GM19467 (cell line): ENCODE measurements around the gene VPS4A.
"Not testable (repeated sequence)": the region's sequence is repeated elsewhere in the genome, so short reads cannot be mapped to it uniquely, and the experiment has no call there.

Experiments used
- ATAC-seq: cut with Tn5 transposase; IDR thresholded peaks from one replicate; pipeline ENCODE4 v1.9.1; 2021; ENCODE audit warnings: mild to moderate bottlenecking, moderate library complexity; ENCODE audit not compliant: unreplicated experiment

VPS4A gene

GRCh38 chr16:69310653-69311532, at the start of gene VPS4A:
VPS4A (plus strand) TSS chr16:69311350; CDS start chr16:69311512, 162 bp downstream.
- ATAC-seq = peak; percentile 92

DNA sequence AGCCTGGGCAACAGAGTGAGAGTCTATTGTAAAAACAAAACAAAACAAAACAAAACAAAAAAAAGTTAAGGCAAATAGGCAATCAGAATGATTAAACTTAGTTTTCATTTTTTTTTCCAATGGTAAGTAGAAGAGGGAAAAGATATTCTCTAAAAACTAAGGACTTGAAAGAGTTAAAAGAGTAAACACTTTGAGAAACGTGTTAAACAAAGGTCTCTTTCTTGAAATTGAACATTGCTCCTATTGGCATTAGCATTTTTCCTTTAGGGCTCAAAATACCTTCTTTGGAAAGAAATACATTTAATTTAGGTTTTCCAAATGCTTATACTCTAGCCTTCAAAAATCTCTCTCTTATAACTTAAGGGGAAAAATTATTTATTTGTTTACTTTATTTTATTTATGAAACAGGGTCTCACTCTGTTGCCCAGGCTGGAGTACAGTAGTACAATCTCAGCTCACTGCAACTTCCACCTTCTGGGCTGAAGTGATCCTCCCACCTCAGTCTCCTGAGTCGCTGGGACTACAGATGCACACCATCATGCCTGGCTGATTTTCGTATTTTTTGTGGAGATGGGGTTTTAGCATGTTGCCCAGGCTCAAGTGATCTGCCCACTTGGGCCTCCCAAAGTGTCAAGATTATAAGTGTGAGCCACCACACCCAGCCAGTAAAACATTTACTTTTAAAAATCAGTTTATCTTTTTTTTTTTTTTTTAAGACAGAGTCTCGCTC, 44.7 kb upstream of the VPS4A start:
- ATAC-seq = no peak

- no peak for ATAC-seq
These were observed 43.5 kb upstream of the VPS4A start for GRCh38 chr16:69267633-69268032.

DNA sequence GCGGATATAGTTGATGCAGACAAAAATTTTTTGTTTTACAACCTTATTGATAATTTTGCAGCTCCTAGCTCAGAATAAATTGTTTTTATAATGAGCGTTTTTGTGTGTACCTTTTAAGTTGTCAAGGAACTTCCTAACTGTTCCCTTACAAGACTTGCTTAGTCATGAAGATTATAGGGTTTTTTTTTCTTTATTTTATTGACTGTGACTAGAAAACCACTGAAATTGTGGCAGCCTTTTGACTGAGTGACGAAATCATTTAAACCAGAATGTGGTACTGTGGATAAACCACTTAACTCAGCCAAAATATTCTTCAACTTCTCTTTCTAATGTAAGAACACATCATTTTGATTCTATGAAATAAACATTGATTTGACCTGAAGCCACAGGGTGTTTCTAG, 40.8 kb upstream of the VPS4A start:
- no peak for ATAC-seq

- ATAC-seq = no peak
These were observed 40.3 kb upstream of the VPS4A start for GRCh38 chr16:69270831-69271230.

- no peak for ATAC-seq
These were observed 38.1 kb upstream of the VPS4A start for GRCh38 chr16:69273009-69273408.

DNA sequence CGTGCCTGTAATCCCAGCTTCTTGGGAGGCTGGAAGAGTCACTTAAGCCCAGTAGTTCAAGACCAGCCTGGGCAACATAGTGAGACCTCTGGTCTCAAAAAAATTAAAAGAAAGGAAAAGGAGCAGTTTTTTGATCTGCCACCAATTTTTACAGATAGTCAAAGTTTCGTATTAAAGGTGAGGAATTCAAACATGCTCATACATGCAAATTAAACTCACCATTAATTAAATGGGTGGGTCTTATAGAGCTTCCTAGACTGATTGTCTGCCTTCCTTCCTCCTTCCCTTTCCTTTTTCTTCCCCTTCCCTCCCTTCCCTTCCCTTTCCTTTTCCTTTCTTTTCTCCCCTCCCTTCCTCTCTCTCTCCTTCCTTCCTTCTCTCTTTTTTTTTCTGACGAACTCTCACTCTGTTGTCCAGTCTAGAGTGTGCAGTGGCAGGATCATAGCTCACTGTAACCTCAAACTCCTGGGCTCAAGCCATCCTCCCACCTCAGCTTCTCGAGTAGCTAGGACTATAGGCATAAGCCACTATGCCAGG, 36.4 kb upstream of the VPS4A start:
- no peak for ATAC-seq

DNA sequence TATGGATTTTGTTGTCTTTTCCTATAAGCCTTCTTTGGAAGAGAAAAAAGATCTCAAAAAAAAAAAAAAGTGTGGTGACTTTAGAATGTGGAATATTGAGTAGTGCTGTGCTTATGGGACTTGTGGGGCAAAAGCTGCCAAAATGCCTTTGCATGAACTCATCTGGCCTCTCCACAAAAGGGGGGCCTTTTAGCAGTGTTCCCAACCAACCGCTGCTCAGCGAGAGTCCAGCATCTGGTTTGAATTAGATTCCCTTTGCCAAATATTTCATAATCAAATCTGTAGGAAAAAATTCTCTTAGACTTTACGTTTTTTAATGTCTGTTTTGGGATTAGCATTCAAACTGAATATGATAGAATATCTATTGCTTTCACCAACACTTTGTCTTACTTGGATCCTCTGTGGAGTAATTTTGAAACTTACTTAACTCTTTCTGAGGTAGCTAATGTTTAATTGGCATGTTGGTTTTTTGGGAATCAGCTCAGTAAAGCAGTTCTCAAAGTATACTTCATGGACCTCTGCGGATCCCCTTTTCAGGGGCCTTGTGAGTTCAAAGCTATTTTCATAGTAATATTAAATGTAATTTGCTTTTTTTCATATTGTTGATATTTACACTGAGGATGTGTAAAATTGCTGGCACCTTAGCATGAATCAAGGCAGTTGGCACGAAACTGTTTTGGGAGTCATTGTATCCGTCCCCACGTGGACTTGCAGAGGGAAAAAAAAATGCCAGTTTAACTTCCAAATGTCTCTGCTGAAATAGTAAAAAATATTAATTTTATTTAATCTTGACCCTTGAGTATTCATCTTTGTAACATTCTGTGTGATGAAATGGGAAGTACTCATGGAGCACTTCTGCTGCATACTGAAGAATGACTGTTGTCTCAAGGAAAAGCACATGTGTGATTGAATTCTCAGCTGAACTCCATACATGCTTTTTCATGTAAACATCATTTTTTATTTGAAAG, 34.7 kb upstream of the VPS4A start:
- ATAC-seq = no peak

DNA sequence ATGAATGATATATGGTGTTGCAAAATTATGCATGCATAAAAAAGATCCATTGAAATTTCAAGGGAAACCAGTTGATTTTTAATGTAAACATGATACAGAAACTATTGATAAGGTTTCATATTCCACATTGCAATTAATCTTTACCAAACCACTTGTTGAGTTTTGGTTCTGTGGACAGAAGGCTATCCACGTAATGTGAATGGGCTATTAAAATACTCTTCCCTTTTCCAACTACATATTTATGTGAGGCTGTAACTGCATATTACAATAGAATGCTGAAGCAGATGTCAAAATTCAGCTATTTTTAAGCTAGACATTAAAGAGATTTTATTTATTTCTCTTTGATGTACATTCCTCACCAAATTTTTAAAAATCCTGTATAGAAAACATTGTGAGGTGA, 33.7 kb upstream of the VPS4A start:
- no peak for ATAC-seq

DNA sequence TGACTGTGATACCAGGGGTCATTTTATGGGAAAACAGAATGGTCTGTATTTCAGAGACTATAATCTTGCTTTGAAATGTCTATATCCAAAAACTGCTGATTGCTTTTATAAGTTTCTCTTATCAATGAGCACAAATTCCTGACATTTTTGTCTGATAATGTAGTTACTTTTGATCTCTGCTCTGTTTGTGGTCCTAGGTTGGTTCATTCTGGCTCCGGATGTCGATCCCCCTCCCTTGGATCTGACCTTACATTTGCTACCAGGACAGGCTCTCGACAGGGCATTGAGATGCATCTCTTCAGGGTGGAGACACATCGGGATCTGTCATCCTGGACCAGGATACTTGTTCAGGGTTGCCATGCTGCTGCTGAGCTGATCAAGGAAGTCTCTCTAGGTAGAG, 27.3 kb upstream of the VPS4A start:
- no peak for ATAC-seq

DNA sequence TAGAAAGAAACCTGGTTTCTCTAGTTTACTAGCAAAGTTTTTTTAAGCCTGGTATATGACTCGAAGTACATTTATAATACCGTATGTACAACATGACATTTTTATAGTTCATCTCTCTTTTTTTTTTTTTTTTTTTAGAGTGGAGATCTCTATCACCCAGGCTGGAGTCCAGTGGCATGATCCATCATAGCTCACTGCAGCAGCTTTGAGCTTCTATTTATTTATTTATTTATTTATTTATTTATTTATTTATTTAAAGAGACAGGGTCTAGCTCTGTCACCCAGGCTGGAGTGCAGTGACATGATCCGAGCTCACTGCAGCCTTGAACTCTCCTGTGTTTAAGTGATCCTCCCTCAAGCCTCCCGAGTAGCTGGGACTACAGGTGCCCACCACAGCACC, 25.9 kb upstream of the VPS4A start:
- no peak for ATAC-seq

DNA sequence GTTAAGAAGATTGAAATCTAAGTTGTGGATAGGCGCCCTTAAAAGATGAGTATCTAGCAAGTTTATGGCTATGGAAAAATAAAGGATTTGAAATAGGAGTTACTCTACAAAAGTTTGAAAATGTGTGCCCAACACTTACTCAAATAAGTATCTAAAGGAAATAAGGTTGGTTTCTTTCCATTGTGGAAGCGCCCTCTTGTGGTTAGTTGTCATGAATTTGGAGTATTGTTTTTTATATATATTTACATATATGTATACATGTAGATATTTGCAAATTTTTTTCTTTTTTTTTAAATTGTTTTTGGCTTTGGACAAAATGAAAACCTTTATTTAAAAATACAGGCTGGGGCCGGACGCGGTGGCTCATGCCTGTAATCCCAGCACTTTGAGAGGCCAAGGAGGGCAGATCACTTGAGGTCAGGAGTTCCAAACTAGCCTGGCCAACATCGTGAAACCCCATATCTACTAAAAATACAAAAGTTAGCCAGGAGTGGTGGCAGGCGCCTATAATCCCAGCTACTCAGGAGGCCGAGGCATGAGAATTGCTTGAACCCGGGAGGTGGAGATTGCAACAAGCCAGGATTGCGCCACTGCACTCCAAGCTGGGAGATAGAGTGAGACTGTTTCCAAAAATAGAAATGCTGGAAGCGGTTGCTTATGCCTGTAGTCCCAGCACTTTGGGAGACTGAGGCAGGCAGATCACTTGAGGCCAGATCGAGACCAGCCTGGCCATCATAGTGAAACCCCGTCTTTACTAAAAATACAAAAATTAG, 24.0 kb upstream of the VPS4A start:
- no peak for ATAC-seq

DNA sequence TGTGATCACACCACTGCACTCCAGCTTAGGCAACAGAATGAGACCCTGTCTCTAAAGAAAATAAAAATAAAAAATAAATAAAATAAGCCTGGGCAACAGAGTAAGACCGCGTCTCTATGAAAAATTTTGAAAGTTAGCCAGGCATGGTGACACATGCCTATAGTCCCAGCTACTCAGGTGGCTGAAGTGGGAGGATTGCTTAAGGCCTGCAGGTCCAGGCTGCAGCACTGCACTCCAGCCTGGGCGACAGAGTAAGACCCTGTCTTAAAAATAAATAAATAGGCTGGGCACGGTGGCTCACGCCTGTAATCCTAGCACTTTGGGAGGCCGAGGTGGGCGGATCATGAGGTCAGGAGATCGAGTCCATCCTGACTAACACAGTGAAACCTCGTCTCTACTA, 19.5 kb upstream of the VPS4A start:
- not testable (repeated sequence) for ATAC-seq

- ATAC-seq = no peak
These were observed 17.7 kb upstream of the VPS4A start for GRCh38 chr16:69293401-69293800.

- no peak for ATAC-seq
These were observed 17.1 kb upstream of the VPS4A start for GRCh38 chr16:69294051-69294450.

DNA sequence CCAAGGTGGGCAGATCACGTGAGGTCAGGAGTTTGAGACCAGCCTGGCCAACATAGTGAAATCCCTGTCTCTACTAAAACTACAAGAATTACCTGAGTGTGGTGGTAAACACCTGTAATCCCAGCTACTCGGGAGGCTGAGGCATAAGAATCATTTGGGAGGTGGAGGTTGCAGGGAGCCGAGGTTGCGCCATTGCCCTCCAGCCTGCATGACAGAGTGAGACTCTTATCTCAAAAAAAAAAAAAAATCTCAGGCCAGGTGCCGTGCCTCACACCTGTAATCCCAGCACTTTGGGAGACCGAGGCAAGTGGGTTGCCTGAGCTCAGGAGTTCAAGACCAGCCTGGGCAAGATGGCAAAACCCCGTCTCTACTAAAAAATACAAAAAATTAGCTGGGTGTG, 14.4 kb upstream of the VPS4A start:
- ATAC-seq = not testable (repeated sequence)

GRCh38 chr16:69298261-69298660, 12.9 kb upstream of the VPS4A start:
- ATAC-seq = no peak

DNA sequence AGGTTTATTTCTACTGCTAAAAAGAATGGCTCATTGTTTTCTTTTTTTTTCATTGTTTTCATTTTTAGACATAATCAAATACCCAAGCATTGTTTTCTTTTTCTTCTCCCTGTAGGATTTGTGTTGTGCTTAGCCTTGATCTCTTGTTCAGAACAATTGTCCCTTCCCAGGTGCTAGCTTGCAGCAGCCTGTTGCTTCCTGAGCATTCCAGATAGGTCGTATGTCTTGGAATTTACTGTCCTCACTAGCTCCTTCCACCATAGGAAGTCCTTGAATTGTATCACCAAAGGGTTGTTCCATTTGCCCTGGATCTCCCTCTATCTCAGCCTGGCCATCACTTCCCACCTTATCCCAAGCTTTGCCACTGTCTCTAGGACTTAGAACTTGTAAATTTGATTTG, 10.0 kb upstream of the VPS4A start:
- no peak for ATAC-seq

GRCh38 chr16:69301861-69302260, 9.3 kb upstream of the VPS4A start:
- no peak for ATAC-seq

GRCh38 chr16:69302301-69302700, 8.8 kb upstream of the VPS4A start:
- ATAC-seq = no peak
